ENCODE measurements around the gene KCNN4. TPM values are rescaled to one million over a fixed set of nuclear protein-coding genes. Genes with fewer than 3 reads are reported as not detected.

KCNN4 gene
- total RNA-seq, 1 donor: 7.2 TPM

- H3K9me3 ChIP-seq (ENCODE audit: low read depth, low read length): no peaks in the 10 kb centered on the region
- H3K4me2 ChIP-seq (ENCODE audit: insufficient read depth, low read length): no peak overlapping the region
- H2AFZ ChIP-seq (ENCODE audit: low read length): no peak overlapping the region
- no peaks in the 10 kb centered on the region for H3K4me1 ChIP-seq (ENCODE audit: insufficient read depth, low read length)
- H3K27me3 ChIP-seq (ENCODE audit: insufficient read depth, low read length): no peaks in the 10 kb centered on the region
- H4K20me1 ChIP-seq (ENCODE audit: insufficient read depth, low read length): peaks cover 3% of the 10 kb centered on the region
- peak; percentile 76 for DNase-seq (ENCODE audit: insufficient read length, low spot score, missing footprints)
- peaks cover 26% of the 10 kb centered on the region for H3K36me3 ChIP-seq (ENCODE audit: insufficient read depth, low read length)
- no peaks in the 10 kb centered on the region for H3K79me2 ChIP-seq (ENCODE audit: insufficient read depth, low read length)
- H3K4me3 ChIP-seq (ENCODE audit: insufficient read depth, low read length): no peak overlapping the region
- no peak for TF ChIP-seq CTCF (IDR thresholded peaks at IDR 0.05; ENCODE audit: extremely low read depth, low read depth, low read length)
- H3K27ac ChIP-seq (ENCODE audit: low read depth, low read length): no peak overlapping the region
Measured at GRCh38 chr19:43726736-43727592, 53.8 kb downstream of the KCNN4 start.

- H2AFZ ChIP-seq (ENCODE audit: low read length): no peak overlapping the region
- TF ChIP-seq CTCF (IDR thresholded peaks at IDR 0.05; ENCODE audit: extremely low read depth, low read depth, low read length): no peak
- peaks cover 12% of the 10 kb centered on the region for H3K36me3 ChIP-seq (ENCODE audit: insufficient read depth, low read length)
- no peaks in the 10 kb centered on the region for H4K20me1 ChIP-seq (ENCODE audit: insufficient read depth, low read length)
- H3K27ac ChIP-seq (ENCODE audit: low read depth, low read length): no peak overlapping the region
- no peaks in the 10 kb centered on the region for H3K27me3 ChIP-seq (ENCODE audit: insufficient read depth, low read length)
- H3K4me3 ChIP-seq (ENCODE audit: insufficient read depth, low read length): no peak overlapping the region
- H3K4me1 ChIP-seq (ENCODE audit: insufficient read depth, low read length): no peaks in the 10 kb centered on the region
- H3K9me3 ChIP-seq (ENCODE audit: low read depth, low read length): no peaks in the 10 kb centered on the region
- no peak for DNase-seq (ENCODE audit: insufficient read length, low spot score, missing footprints)
- H3K79me2 ChIP-seq (ENCODE audit: insufficient read depth, low read length): no peaks in the 10 kb centered on the region
- no peak overlapping the region for H3K4me2 ChIP-seq (ENCODE audit: insufficient read depth, low read length)
Measured at GRCh38 chr19:43725468-43725867, 55.3 kb downstream of the KCNN4 start.

GRCh38 chr19:43724896-43725295 lies 55.9 kb downstream of the KCNN4 start:
- DNase-seq (ENCODE audit: insufficient read length, low spot score, missing footprints): no peak
- H3K9me3 ChIP-seq (ENCODE audit: low read depth, low read length): no peaks in the 10 kb centered on the region
- H3K27ac ChIP-seq (ENCODE audit: low read depth, low read length): no peak overlapping the region
- H3K36me3 ChIP-seq (ENCODE audit: insufficient read depth, low read length): peaks cover 12% of the 10 kb centered on the region
- no peaks in the 10 kb centered on the region for H3K4me1 ChIP-seq (ENCODE audit: insufficient read depth, low read length)
- H3K4me2 ChIP-seq (ENCODE audit: insufficient read depth, low read length): no peak overlapping the region
- no peaks in the 10 kb centered on the region for H3K27me3 ChIP-seq (ENCODE audit: insufficient read depth, low read length)
- no peaks in the 10 kb centered on the region for H3K79me2 ChIP-seq (ENCODE audit: insufficient read depth, low read length)
- TF ChIP-seq CTCF (IDR thresholded peaks at IDR 0.05; ENCODE audit: extremely low read depth, low read depth, low read length): no peak
- H4K20me1 ChIP-seq (ENCODE audit: insufficient read depth, low read length): no peaks in the 10 kb centered on the region
- H3K4me3 ChIP-seq (ENCODE audit: insufficient read depth, low read length): no peak overlapping the region
- no peak overlapping the region for H2AFZ ChIP-seq (ENCODE audit: low read length)

GRCh38 chr19:43723588-43723987 lies 57.2 kb downstream of the KCNN4 start:
- Histone ChIP-seq H3K79me2 (ENCODE audit: insufficient read depth, low read length) (no peaks in the 10 kb centered on the region), H3K27me3 (ENCODE audit: insufficient read depth, low read length) (no peaks in the 10 kb centered on the region), H4K20me1 (ENCODE audit: insufficient read depth, low read length) (no peaks in the 10 kb centered on the region), H2AFZ (ENCODE audit: low read length) (no peak overlapping the region), H3K27ac (ENCODE audit: low read depth, low read length) (no peak overlapping the region), H3K4me3 (ENCODE audit: insufficient read depth, low read length) (no peak overlapping the region), H3K36me3 (ENCODE audit: insufficient read depth, low read length) (peaks cover 2% of the 10 kb centered on the region), H3K4me1 (ENCODE audit: insufficient read depth, low read length) (no peaks in the 10 kb centered on the region), H3K9me3 (ENCODE audit: low read depth, low read length) (no peaks in the 10 kb centered on the region), H3K4me2 (ENCODE audit: insufficient read depth, low read length) (no peak overlapping the region)
- DNase-seq (ENCODE audit: insufficient read length, low spot score, missing footprints): no peak
- peak; percentile 31 for TF ChIP-seq CTCF (IDR thresholded peaks at IDR 0.05; ENCODE audit: extremely low read depth, low read depth, low read length)

Measured in osteoblast (primary cell).